ENCODE data around the gene EPGN. TPM values are rescaled to one million over a fixed set of nuclear protein-coding genes. Genes with fewer than 3 reads are reported as not detected.

Gene EPGN
- total RNA-seq, 5 donors from 2014 or later (not counting 1 experiment from before 2014, with no cell fraction given), result 0.77 to 4.0 TPM; not detected in 3

GRCh38 chr4:74328501-74328900 is 20.2 kb downstream of the EPGN start:
- H3K27ac Mint-ChIP-seq, result no peak overlapping the region
- peaks cover 3 to 14% of the 10 kb centered on the region in 2 donors for H3K27me3 Mint-ChIP-seq
- DNase-seq, result no peak
- 71% methylated on average over 1 of the region's 1 CpG for WGBS (ENCODE audit: insufficient coverage)
- no peaks in the 10 kb centered on the region for H3K9me3 Mint-ChIP-seq
- H3K4me3 ChIP-seq (ENCODE audit: control insufficient read depth in 1 of 2, extremely low read depth in 1 of 2, low read length in 1 of 2), result no peak overlapping the region
- ATAC-seq (replicated peaks in 1 of 4), result no peak
- H3K4me1 ChIP-seq (ENCODE audit: control insufficient read depth in 1 of 2, extremely low read depth in 1 of 2, insufficient read depth in 2 of 2, low read length in 2 of 2), result no peaks in the 10 kb centered on the region
- no peaks in the 10 kb centered on the region for H3K36me3 Mint-ChIP-seq
- H3K9me3 ChIP-seq, result no peaks in the 10 kb centered on the region
- no peaks in the 10 kb centered on the region for H3K27me3 ChIP-seq (replicated peaks in 1 of 2; ENCODE audit: control insufficient read depth in 2 of 2, extremely low read depth in 1 of 2, insufficient read depth in 2 of 2, low read length in 1 of 2)
- no peak overlapping the region for H3K4me3 Mint-ChIP-seq
- no peak overlapping the region for H3K27ac ChIP-seq (ENCODE audit: low read length)
- ChIA-PET POLR2A (interaction anchor here in 1 of 2 donors (0.6 to 0.7 kb wide), 2 partner anchors 9 to 24 kb away, joined by 3 to 4 read pairs; no protein-coding TSS in a partner anchor), CTCF (interaction anchor here in 1 of 2 donors (0.6 kb wide), 1 partner anchor 505 kb away, joined by 5 read pairs; no protein-coding TSS in a partner anchor)
- no peaks in the 10 kb centered on the region for H3K4me1 Mint-ChIP-seq
- no peaks in the 10 kb centered on the region for H3K36me3 ChIP-seq (ENCODE audit: control insufficient read depth in 2 of 2, extremely low read depth in 1 of 2, insufficient read depth in 1 of 2, low read length in 1 of 2)

- no peak overlapping the region for H3K27ac Mint-ChIP-seq
- peaks cover 0 to 5% of the 10 kb centered on the region in 2 experiments for H3K27me3 ChIP-seq (replicated peaks in 1 of 2; ENCODE audit: control insufficient read depth in 2 of 2, extremely low read depth in 1 of 2, insufficient read depth in 2 of 2, low read length in 1 of 2)
- DNase-seq (no peak), ATAC-seq (replicated peaks in 1 of 4) (no peak)
- CTCF ChIA-PET, result no interaction called here
- peaks cover 0 to 12% of the 10 kb centered on the region in 2 donors for H3K27me3 Mint-ChIP-seq
- POLR2A ChIA-PET, result no interaction called here
- no peaks in the 10 kb centered on the region for H3K9me3 Mint-ChIP-seq
- H3K36me3 ChIP-seq (ENCODE audit: control insufficient read depth in 2 of 2, extremely low read depth in 1 of 2, insufficient read depth in 1 of 2, low read length in 1 of 2), result no peaks in the 10 kb centered on the region
- no peaks in the 10 kb centered on the region for H3K4me1 Mint-ChIP-seq
- H3K36me3 Mint-ChIP-seq, result no peaks in the 10 kb centered on the region
- H3K4me3 ChIP-seq (ENCODE audit: control insufficient read depth in 1 of 2, extremely low read depth in 1 of 2, low read length in 1 of 2), result no peak overlapping the region
- H3K4me1 ChIP-seq (ENCODE audit: control insufficient read depth in 1 of 2, extremely low read depth in 1 of 2, insufficient read depth in 2 of 2, low read length in 2 of 2), result no peaks in the 10 kb centered on the region
- no peak overlapping the region for H3K4me3 Mint-ChIP-seq
- H3K9me3 ChIP-seq, result no peaks in the 10 kb centered on the region
- H3K27ac ChIP-seq (ENCODE audit: low read length), result no peak overlapping the region
Observed at GRCh38 chr4:74329307-74329706, 21.0 kb downstream of the EPGN start.

GRCh38 chr4:74330295-74330750 is 22.1 kb downstream of the EPGN start:
- H3K36me3 ChIP-seq (ENCODE audit: control insufficient read depth in 2 of 2, extremely low read depth in 1 of 2, insufficient read depth in 1 of 2, low read length in 1 of 2), result no peaks in the 10 kb centered on the region

GRCh38 chr4:74331252-74331651 is 23.0 kb downstream of the EPGN start:
- ChIA-PET POLR2A (no interaction called here), CTCF (no interaction called here)
- H3K36me3 Mint-ChIP-seq, result no peaks in the 10 kb centered on the region
- ATAC-seq (replicated peaks in 1 of 4), result no peak
- no peak overlapping the region for H3K27ac Mint-ChIP-seq
- H3K27me3 Mint-ChIP-seq, result peaks cover 0 to 13% of the 10 kb centered on the region in 2 donors
- Histone ChIP-seq H3K4me3 (ENCODE audit: control insufficient read depth in 1 of 2, extremely low read depth in 1 of 2, low read length in 1 of 2) (no peak overlapping the region), H3K4me1 (ENCODE audit: control insufficient read depth in 1 of 2, extremely low read depth in 1 of 2, insufficient read depth in 2 of 2, low read length in 2 of 2) (no peaks in the 10 kb centered on the region), H3K27me3 (replicated peaks in 1 of 2; ENCODE audit: control insufficient read depth in 2 of 2, extremely low read depth in 1 of 2, insufficient read depth in 2 of 2, low read length in 1 of 2) (peaks cover 0 to 9% of the 10 kb centered on the region in 2 experiments), H3K36me3 (ENCODE audit: control insufficient read depth in 2 of 2, extremely low read depth in 1 of 2, insufficient read depth in 1 of 2, low read length in 1 of 2) (no peaks in the 10 kb centered on the region), H3K9me3 (no peaks in the 10 kb centered on the region), H3K27ac (ENCODE audit: low read length) (no peak overlapping the region)
- no peaks in the 10 kb centered on the region for H3K9me3 Mint-ChIP-seq
- H3K4me3 Mint-ChIP-seq, result no peak overlapping the region
- no peaks in the 10 kb centered on the region for H3K4me1 Mint-ChIP-seq
- no peak for DNase-seq
- no CpG with 5 or more reads among the region's 2 CpGs for WGBS (ENCODE audit: insufficient coverage)

More at GRCh38 chr4:74330295-74330750, 22.1 kb downstream of the EPGN start:
- H3K4me3 ChIP-seq (ENCODE audit: control insufficient read depth in 1 of 2, extremely low read depth in 1 of 2, low read length in 1 of 2), result no peak overlapping the region
- ATAC-seq (replicated peaks in 1 of 4), result no peak
- H3K4me1 ChIP-seq (ENCODE audit: control insufficient read depth in 1 of 2, extremely low read depth in 1 of 2, insufficient read depth in 2 of 2, low read length in 2 of 2), result no peaks in the 10 kb centered on the region
- H3K36me3 Mint-ChIP-seq, result no peaks in the 10 kb centered on the region
- CTCF ChIA-PET, result no interaction called here
- H3K27me3 ChIP-seq (replicated peaks in 1 of 2; ENCODE audit: control insufficient read depth in 2 of 2, extremely low read depth in 1 of 2, insufficient read depth in 2 of 2, low read length in 1 of 2), result peaks cover 0 to 9% of the 10 kb centered on the region in 2 experiments
- H3K9me3 ChIP-seq, result no peaks in the 10 kb centered on the region
- no peak for DNase-seq
- H3K27ac Mint-ChIP-seq, result no peak overlapping the region
- H3K9me3 Mint-ChIP-seq, result no peaks in the 10 kb centered on the region
- POLR2A ChIA-PET, result no interaction called here
- H3K27ac ChIP-seq (ENCODE audit: low read length), result no peak overlapping the region
- H3K27me3 Mint-ChIP-seq, result peaks cover 0 to 13% of the 10 kb centered on the region in 2 donors
- H3K4me1 Mint-ChIP-seq, result no peaks in the 10 kb centered on the region
- H3K4me3 Mint-ChIP-seq, result no peak overlapping the region
- WGBS (ENCODE audit: insufficient coverage), result no CpG with 5 or more reads among the region's 9 CpGs

GRCh38 chr4:74331944-74332343 is 23.7 kb downstream of the EPGN start:
- peaks cover 0 to 13% of the 10 kb centered on the region in 2 donors for H3K27me3 Mint-ChIP-seq
- ChIA-PET POLR2A (no interaction called here), CTCF (no interaction called here)
- H3K9me3 Mint-ChIP-seq, result no peaks in the 10 kb centered on the region
- Histone ChIP-seq H3K4me1 (ENCODE audit: control insufficient read depth in 1 of 2, extremely low read depth in 1 of 2, insufficient read depth in 2 of 2, low read length in 2 of 2) (no peaks in the 10 kb centered on the region), H3K36me3 (ENCODE audit: control insufficient read depth in 2 of 2, extremely low read depth in 1 of 2, insufficient read depth in 1 of 2, low read length in 1 of 2) (no peaks in the 10 kb centered on the region), H3K27ac (ENCODE audit: low read length) (no peak overlapping the region), H3K27me3 (replicated peaks in 1 of 2; ENCODE audit: control insufficient read depth in 2 of 2, extremely low read depth in 1 of 2, insufficient read depth in 2 of 2, low read length in 1 of 2) (peaks cover 0 to 9% of the 10 kb centered on the region in 2 experiments), H3K9me3 (no peaks in the 10 kb centered on the region), H3K4me3 (ENCODE audit: control insufficient read depth in 1 of 2, extremely low read depth in 1 of 2, low read length in 1 of 2) (no peak overlapping the region)
- H3K4me1 Mint-ChIP-seq, result no peaks in the 10 kb centered on the region
- H3K27ac Mint-ChIP-seq, result no peak overlapping the region
- ATAC-seq (replicated peaks in 1 of 4) (no peak), DNase-seq (no peak)
- no peaks in the 10 kb centered on the region for H3K36me3 Mint-ChIP-seq
- H3K4me3 Mint-ChIP-seq, result no peak overlapping the region

- H3K27ac Mint-ChIP-seq, result no peak overlapping the region
- no peaks in the 10 kb centered on the region for H3K9me3 Mint-ChIP-seq
- DNase-seq (no peak), ATAC-seq (replicated peaks in 1 of 4) (no peak)
- Histone ChIP-seq H3K27ac (ENCODE audit: low read length) (no peak overlapping the region), H3K36me3 (ENCODE audit: control insufficient read depth in 2 of 2, extremely low read depth in 1 of 2, insufficient read depth in 1 of 2, low read length in 1 of 2) (no peaks in the 10 kb centered on the region), H3K9me3 (no peaks in the 10 kb centered on the region), H3K27me3 (replicated peaks in 1 of 2; ENCODE audit: control insufficient read depth in 2 of 2, extremely low read depth in 1 of 2, insufficient read depth in 2 of 2, low read length in 1 of 2) (peaks cover 0 to 9% of the 10 kb centered on the region in 2 experiments), H3K4me1 (ENCODE audit: control insufficient read depth in 1 of 2, extremely low read depth in 1 of 2, insufficient read depth in 2 of 2, low read length in 2 of 2) (no peaks in the 10 kb centered on the region), H3K4me3 (ENCODE audit: control insufficient read depth in 1 of 2, extremely low read depth in 1 of 2, low read length in 1 of 2) (no peak overlapping the region)
- POLR2A ChIA-PET, result no interaction called here
- 68% methylated on average over 3 of the region's 7 CpGs for WGBS (ENCODE audit: insufficient coverage)
- peaks cover 0 to 6% of the 10 kb centered on the region in 2 donors for H3K27me3 Mint-ChIP-seq
- no peaks in the 10 kb centered on the region for H3K4me1 Mint-ChIP-seq
- no peaks in the 10 kb centered on the region for H3K36me3 Mint-ChIP-seq
- CTCF ChIA-PET, result interaction anchor here in 1 of 2 donors (0.5 kb wide), 1 partner anchor 19 kb away, joined by 3 read pairs; no protein-coding TSS in a partner anchor
- no peak overlapping the region for H3K4me3 Mint-ChIP-seq
Observed at GRCh38 chr4:74334636-74335035, 26.4 kb downstream of the EPGN start.

Measured in T-cell (primary cell).